Activated CD8-positive, alpha-beta memory T cell treated with anti-CD3 and anti-CD28 coated beads, Interleukin-2, amount 50 U/mL, for 1 hour (primary cell): ENCODE measurements around the gene ACSL4.
"Not testable (repeated sequence)": the region's sequence is repeated elsewhere in the genome, so short reads cannot be mapped to it uniquely, and the experiment has no call there.

Source experiments
- DNase-seq: peaks from one replicate; pipeline ENCODE4 v3.0.0-alpha.2; 2020; ENCODE audit errors: extremely low read depth

Gene ACSL4

DNA sequence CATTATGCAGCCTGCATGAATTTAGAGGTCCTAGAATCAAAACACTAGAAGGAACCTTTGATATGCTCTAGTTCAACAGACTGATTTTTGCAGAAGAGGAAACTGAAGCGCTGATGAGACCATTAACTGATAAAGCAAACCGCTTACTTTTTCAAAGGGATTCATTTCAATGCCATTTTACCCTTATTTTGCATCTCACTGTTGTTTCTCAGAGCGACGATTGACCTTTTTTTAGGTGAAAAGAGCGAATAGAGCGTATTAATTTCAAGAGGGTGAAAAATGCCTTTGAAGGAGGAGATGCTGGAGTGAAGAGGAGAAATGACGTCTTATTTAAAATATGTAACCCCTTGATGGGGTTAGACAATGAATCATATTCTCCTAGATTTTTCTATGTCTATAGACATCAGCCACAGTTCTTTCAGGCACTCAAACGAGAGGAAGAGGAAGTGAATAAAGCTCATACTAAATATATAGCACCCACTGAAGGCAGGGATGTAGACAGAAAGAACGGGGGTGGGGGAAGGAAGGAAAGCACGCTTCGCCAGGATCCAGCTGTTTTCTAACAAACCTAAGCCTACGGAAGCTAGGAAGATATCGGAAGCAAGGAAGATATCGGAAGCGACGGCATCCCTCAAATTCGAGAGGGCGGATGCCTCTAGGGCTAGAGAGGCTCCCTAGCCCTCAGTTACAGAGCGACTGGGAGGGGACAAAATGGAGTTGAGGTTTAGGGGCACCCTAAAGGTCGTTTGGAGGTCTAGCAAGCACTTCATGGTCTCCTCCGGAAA lies 848 bp downstream of the ACSL4 start:
- DNase-seq, result no peak

DNA sequence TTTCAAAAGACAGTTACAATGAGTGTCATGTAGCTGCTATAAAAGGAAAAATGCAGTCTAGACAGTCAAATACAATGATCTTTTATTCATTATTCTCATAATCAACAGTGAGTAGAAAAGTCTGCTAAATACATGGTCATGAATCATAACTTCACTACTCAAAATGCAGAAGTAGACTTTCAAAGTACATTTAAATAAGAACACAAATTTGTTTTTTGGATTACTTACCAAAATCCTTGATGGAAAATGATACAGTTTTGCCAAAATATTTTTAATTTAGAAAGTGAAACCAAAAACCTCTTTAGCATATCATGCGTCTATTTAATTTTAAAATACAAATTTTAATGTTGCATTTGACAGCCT lies 4.9 kb downstream of the ACSL4 start:
- DNase-seq, result no peak

DNA sequence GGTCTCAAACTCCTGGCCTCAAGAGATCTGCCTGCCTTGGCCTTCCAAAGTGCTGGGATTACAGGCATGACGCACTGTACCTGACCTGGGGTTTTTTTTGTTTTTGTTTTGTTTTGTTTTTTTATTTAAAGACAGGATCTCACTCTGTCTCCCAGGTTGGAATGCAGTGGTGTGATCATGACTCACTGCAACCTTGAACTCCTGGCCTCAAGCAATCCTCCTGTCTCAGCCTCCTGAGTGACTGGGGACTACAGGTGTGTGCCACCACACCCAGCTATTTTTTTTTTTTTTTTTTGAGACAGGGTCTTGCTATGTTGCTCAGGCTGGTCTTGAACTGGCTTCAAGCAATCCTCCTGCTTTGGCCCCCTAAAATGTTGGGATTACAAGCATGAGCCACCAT lies 8.1 kb downstream of the ACSL4 start:
- not testable (repeated sequence) for DNase-seq

DNA sequence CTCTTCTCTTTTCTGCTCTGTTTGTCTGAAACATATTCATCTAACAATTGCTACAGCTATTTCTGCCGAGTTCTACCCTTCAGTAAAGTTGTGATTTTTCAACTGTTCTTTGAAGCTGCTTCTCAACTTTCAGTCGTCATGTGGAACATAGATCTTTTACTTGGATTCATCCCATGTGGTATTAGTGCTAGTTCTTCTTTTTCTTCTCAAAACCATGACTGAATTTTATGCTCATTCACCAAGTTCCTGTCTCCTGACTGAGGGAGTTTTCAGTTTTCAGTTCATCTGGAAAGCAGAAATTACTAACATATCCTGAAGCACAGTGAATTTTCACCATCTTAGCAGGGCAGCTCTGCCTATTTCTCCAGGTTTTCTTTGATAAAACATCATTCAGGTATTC lies 12.1 kb downstream of the ACSL4 start:
- no peak for DNase-seq

DNA sequence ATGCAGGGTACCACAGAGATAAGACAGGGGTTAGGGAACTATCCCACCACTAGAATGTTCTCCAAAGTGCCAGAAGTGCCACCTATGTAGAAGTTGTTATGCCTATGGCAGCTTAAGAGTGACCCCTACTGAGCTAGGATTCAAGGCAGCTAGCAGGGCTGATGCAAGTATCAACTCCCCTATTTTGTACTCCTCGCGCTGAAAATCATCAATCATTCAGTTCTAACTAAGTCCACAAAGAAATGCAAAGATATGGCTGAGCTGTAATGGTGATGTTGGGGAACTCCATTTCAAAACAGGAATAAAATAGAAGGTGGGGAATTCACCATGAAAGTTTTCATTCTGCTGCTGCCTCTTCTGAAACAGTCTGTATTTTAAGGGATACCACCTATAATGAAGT lies 13.8 kb downstream of the ACSL4 start:
- no peak for DNase-seq

DNA sequence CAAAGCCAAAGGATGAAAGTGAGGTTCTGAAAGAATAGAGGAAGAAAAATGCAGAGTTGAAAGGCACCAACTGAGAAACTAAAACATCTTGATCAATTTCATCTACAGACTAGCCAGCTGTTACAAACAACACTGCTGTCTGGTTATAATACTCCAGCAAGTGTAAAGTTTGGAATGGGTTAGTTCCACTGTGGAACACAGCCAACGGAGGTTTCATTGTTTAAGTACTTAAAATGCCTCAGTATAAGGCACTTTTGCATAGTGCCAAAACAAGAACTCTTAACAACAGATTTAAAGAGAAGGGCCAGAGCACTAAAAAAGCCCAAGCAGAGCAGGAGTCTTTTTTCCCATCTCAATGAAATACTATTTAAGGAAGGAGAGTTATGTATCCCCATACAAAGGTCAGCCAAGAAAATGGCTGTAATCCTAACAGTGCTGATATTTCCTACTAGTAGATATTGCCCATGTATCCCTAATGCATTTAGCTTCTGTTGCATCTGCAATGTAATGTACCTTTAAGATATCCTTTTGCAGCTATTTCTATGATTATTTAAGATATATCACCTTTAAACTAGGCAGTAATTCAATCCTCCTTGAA lies 16.5 kb downstream of the ACSL4 start:
- DNase-seq, result no peak

DNA sequence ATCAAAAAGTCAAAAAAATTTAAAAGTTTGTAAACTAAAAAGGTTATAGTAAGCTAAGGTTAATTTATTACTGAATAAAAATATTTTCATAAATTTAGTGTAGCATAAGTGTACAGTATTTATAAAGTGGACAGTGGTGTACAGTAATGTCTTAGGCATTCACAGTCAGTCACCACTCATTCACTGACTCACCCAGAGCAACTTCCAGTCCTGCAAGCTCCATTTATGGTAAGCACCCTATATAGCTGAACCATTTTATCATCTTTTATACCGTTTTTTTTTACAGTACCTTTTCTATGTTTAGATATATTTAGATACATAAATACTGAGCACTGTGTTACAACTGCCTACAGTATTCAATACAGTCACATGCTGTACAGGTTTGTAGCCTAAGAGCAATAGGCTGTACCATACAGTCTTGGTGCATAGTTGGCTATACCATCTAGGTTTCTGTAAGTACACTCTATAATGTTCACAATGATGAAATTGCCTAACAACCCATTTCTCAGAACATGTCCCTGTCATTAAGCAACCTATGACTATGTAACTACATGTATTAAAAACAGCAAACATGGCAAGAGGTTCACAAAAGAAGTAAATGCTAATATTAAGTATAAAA lies 18.6 kb downstream of the ACSL4 start:
- DNase-seq, result no peak

DNA sequence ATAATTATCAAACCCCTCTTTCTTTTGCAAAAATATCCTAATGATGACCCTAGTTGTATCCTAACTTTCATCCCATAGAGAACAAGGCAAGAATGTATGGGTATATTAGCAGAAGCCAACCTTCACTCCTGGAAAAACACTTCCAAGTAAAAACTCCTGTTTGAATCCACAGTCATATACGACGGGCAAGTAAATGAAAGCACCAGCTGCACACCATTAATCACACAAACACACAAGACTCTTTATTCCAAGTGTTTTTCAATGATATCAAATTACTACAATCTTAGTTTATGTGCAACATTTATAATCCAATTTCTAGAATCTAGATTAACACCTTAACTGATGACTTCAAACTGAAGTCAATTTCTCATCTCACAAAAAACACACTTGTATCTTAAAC lies 22.9 kb downstream of the ACSL4 start:
- no peak for DNase-seq

DNA sequence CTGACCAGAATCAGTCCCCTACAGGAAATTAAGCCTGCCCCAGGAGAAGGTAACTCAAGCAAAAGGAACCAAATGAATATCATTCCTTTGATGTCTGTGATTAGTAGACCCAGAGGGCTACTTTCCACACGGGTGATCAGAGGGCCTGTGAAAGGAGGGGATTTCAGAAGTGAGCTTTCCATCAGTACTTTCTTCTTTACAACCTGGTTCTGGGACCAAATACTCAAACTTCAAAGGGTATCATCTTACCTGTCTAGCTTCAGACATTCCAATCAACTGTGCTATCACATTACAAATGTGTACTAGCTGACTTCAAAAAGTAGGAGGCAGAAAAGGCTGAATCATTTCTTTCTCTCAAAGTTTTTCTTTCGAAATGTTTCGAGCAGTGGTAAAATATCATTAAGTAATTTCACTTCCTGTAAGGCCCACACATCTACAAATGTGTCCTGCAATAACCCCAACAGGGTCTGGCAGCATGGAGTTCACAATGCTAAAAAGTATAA lies 23.9 kb downstream of the ACSL4 start:
- no peak for DNase-seq

DNA sequence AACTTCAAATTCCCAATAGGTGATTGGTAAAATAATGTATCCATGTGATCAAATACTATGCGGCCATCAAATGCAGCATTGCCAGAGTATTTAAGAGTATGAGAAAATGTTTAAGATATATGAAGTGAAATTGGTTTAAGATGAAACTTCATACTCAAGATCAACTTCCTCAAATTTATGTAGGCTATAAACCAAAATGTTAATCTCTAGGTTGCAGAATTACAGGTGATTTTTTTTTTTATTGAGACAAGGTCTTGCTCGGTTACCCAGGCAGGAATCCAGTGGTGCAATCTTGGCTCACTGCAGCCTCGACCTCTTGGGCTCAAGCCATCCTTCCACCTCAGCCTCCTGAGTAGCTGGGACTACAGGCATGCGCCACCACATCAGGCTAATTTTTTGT lies 25.3 kb downstream of the ACSL4 start:
- DNase-seq, result no peak

DNA sequence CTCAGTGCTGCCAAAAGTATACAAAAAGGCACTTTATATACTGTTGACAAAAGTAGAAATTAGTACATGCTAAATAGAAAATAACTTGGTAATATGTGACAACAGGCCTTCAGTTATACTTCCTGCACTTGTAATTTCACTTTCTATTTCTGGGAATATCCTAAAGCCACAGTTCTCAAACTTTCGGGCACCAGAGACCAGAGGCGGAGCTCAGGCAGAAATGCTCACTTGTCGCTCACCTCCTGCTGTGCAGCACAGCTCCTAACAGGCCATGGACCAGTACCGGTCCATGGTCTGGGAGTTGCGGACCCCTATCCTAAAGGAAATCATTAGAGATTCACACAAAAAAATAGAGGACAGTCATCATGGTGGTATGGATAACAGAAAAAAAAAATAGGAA lies 25.7 kb downstream of the ACSL4 start:
- DNase-seq, result no peak

DNA sequence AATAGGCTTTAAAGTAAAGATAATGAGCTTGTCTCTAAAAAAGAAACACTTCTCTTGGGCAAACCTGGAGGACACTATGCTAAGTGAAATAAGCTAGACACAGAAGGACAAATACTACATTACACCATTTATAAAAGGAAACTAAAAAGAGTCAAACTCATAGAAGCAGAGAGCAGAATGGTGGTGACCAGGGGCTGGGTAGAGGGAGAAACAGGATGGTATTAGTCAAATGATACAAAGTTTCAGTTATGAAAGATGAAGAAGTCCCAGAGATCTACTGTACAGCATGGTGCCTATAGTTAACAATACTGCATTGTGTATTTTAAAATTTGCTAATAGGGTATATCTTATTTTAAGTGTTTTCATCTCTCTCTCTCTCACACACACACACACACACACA lies 28.5 kb downstream of the ACSL4 start:
- no peak for DNase-seq

DNA sequence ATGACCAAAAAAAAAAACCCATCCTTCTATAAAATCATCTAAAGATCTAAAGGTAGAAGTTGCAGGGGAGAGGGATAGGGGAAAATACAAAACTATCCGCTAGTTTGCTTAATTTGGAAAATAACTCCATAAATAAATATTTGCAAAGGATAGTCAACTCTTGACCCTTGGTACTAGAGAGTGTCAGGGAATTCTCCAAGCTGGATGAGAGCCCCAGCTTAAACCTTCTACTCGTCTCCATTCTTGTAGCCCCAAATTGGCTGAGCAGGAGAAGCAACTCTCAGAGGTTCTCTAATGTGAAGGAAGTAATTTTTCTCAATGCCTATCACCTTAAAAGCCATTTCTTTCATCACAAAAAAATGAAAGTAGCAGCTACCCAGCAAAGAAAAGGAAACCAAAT lies 35.2 kb downstream of the ACSL4 start:
- no peak for DNase-seq

DNA sequence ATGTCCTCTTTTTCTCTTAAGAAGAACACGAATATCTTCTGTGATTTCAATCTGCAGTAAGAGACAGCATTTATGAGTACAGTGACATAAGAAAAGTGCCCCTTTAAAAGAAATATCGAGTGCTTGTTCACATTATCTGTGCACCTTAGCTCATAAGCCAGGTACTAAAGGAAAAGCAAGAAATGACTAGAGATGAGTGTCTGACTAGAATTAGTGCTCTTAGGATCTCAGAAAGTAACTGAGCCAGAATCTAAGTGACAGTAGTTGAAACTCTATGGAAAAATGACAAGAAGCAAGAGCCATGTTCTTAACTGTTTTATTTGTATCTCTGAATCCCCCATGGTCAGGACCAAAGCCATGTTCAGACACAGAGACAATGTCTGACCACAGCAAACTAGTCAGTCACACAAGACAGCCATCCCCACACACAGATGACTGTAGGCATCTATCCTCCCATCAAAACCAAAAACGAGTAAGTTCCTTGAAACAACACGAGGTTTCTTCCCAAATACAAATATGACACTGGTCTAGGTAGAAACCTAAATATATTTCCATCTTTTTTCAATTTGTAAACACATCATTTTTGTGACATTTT lies 36.8 kb downstream of the ACSL4 start:
- no peak for DNase-seq

DNA sequence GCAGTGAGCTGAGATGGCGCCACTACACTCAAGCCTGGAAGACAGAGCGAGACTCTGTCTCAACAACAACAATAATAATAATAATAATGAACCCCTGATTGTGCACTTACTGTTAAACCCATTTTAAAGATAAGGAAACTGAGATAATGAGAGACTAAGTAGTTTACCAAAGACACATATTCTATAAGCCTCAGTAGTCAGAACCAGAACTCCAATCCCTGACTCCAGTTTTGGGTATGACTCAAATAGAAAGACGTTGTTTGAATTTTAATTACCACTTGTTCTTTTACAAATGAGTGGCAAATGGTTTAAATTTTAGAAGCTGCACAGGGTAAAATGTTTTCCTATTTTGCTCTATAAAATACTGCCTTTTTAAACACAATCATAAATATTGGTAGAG lies 37.4 kb downstream of the ACSL4 start:
- DNase-seq, result no peak

DNA sequence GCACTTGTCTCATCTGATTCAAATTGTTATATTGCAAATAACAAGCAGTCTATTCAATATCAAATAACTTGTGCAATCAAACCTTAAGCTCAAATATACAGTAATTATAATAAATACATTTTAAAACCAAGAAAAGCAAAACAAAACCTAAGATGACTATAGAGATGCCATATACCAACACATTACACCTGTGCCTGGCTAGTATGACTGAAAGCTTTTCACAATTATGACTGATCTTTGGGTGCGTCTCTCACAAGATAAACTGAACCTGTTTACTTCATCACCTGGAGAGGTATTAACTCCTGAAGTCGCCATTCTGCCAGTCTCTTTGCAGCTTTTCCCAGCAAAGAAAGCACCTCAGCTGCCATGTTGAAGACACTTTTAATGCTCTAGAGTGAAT lies 41.3 kb downstream of the ACSL4 start:
- DNase-seq, result no peak

DNA sequence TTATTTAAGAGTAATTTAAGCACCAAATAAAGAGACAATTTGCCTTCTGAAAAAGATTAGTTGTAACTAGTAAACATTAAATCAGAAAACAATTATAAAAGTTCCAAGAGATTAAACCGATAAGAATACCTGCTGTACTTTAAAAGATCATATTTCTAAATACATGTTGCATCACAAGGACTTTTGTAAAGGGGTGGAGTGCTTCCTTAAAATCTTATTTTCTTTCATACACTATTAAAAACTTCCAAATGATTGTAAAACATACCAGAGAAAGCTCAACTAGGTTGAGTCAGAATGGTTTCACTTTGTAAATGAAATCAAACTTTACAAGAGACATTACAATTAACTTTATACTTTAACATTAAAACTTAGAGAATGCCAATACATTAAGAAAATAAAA lies 41.8 kb downstream of the ACSL4 start:
- DNase-seq, result no peak

DNA sequence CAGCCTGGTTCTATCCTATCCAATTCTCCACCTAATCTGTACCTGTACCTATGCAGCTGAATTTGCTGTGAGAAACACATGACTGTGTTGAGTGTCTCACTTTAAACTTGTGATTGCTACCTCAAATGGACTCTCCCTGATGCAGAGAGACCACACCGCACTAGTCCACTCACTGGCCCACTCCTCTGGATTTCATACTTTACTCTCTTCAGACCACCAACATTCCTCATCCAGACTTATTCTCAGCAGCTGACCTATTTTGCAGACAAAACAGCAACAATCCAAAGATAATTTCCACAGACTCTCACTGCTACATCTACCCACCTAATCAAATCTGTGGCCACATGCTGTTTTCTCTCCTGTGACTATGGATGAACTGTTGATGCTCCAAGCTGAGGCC lies 45.2 kb downstream of the ACSL4 start:
- no peak for DNase-seq

DNA sequence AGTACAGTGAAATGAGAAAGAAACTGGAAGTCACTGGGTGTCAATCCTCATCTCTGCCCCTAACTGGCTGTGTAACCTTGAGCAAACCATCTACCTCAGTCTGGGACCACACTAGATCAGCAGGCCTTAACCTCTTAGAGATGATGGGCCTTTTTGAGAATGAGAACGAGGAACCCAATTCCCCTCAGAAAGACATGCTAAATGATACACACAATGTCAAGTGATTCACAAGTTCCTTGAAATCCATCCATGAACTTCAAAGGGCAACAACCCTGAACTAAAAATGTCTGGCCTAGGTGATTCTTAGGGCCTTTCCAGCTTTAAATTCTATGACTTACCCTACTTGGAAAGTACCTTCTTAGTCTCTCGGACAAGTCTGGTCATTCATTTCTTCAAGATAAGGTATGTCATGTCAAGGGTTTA lies 47.4 kb downstream of the ACSL4 start:
- DNase-seq, result no peak

DNA sequence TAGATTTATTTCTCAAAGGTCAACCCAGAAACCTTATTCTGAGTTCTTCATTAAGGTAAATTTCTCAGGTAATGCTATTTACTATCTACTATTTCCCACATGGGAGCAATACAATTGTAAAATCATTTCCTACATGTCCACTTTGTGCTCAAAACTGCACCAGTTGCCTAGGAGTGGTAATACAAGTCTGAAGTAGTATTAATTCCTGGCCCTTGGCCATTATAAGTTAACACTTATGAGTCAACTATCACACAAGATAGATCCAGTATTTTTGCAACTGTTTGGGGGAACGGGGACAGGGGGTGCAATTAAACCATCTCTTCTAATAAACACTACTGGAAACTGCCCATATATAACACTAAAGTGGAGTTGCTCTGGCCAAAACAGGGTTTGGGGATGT lies 48.9 kb downstream of the ACSL4 start:
- no peak for DNase-seq

DNA sequence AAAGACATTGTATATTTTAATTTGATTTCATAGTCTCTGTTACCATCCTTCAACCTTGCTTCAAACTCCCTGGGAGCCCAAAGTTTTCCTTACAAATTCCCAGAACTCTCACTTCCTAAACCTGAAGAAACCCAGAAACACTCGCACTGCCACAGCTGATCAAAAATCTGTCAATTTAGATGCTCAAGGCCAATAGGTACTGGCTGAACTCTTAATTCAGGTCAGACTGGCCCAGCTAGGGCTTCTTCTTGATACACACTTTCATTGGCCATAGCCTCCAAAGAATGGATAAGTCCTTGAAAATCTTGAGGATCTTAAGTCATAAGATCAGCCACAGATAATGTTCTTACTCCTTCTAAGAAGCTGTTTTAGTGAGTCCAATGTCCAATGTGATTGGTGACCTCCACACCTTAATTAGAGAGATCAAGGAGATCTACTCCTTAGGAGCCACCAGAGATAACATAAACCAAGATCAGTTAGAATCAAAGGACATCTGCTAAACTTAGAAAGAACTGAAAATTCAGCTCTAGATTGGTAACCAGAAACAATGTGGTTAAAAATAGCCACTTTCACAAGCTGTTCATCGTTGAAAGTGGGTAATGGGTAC lies 51.5 kb downstream of the ACSL4 start:
- no peak for DNase-seq

DNA sequence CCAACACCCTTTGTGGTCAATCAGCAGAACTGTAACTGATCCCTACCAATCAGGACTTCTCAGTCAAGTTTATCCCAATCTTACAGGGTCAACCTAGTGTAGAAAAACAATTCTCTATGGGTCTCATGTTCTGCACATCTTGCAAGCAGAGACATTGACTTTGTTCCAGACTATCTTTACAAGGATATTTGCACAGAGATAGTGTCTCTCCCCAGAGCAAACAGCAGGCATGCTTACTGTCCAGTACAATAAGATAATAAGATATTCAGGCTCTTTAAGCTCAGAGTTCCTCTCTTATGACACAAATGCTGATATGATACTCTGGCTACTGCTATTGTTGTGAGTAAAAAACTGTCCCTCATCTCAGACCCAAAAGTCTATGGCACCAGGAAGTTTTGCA lies 53.2 kb downstream of the ACSL4 start:
- no peak for DNase-seq
